PC-3 (cell line): ENCODE data around the gene P2RX6.

Experiments
- CTCF ChIP-seq: fragments of 300-600 bp; sonication (generic); conservative IDR thresholded peaks from 2 replicates; pipeline ENCODE4 v1.5.1; 2017; ENCODE audit warnings: antibody characterized with exemption, low read depth, mild to moderate bottlenecking, low read length
- EZH2phosphoT487 ChIP-seq: fragments of 300-600 bp; sonication (generic); IDR thresholded peaks from 2 replicates; pipeline ENCODE4 v1.6.1; 2018; ENCODE audit warnings: mild to moderate bottlenecking, antibody characterized with exemption, low read length, borderline replicate concordance

GRCh38 chr22:20996598-20997535, 18.1 kb upstream of the P2RX6 start:
- TF ChIP-seq CTCF (no peak), EZH2phosphoT487 (no peak)
